Stimulated activated CD4-positive, alpha-beta T cell treated with anti-CD3 and anti-CD28 coated beads, Interleukin-4, amount 100 ng/mL, for 24 hours (primary cell): ENCODE results near the gene STK33.
"Not testable (repeated sequence)": the region's sequence is repeated elsewhere in the genome, so short reads cannot be mapped to it uniquely, and the experiment has no call there.

Experiments
- DNase-seq: peaks from one replicate; pipeline ENCODE4 v3.0.0-alpha.2; 2020

Gene STK33

GRCh38 chr11:8533332-8533731 lies 60.7 kb downstream of the STK33 start:
- DNase-seq: no peak

GRCh38 chr11:8532475-8532874 lies 61.6 kb downstream of the STK33 start:
- no peak for DNase-seq

GRCh38 chr11:8531982-8532381 lies 62.0 kb downstream of the STK33 start:
- DNase-seq: no peak

GRCh38 chr11:8531312-8531711 lies 62.7 kb downstream of the STK33 start:
- DNase-seq: no peak

- DNase-seq: no peak
These were observed 66.1 kb downstream of the STK33 start for GRCh38 chr11:8527939-8528338.

GRCh38 chr11:8523396-8523795 lies 70.6 kb downstream of the STK33 start:
- no peak for DNase-seq

- no peak for DNase-seq
These were observed 81.5 kb downstream of the STK33 start for GRCh38 chr11:8512547-8512946.

GRCh38 chr11:8503910-8504364 lies 90.1 kb downstream of the STK33 start:
- no peak for DNase-seq

- DNase-seq: no peak
These were observed 92.2 kb downstream of the STK33 start for GRCh38 chr11:8501836-8502235.

GRCh38 chr11:8488395-8488794 lies 105.6 kb downstream of the STK33 start:
- DNase-seq: no peak

GRCh38 chr11:8487261-8487660 lies 106.8 kb downstream of the STK33 start:
- DNase-seq: no peak

GRCh38 chr11:8484251-8484650 lies 109.8 kb downstream of the STK33 start:
- no peak for DNase-seq

GRCh38 chr11:8480858-8481257 lies 113.2 kb downstream of the STK33 start:
- DNase-seq: no peak

GRCh38 chr11:8477680-8478079 lies 116.3 kb downstream of the STK33 start:
- no peak for DNase-seq

- no peak for DNase-seq
These were observed 116.9 kb downstream of the STK33 start for GRCh38 chr11:8477151-8477550.

- DNase-seq: not testable (repeated sequence)
These were observed 126.2 kb downstream of the STK33 start for GRCh38 chr11:8467806-8468205.

- not testable (repeated sequence) for DNase-seq
These were observed 126.7 kb downstream of the STK33 start for GRCh38 chr11:8467356-8467755.

GRCh38 chr11:8466884-8467283 lies 127.1 kb downstream of the STK33 start:
- DNase-seq: not testable (repeated sequence)

- no peak for DNase-seq
These were observed 134.2 kb downstream of the STK33 start for GRCh38 chr11:8459711-8460399.

GRCh38 chr11:8442301-8442700 lies 151.7 kb downstream of the STK33 start:
- no peak for DNase-seq

- no peak for DNase-seq
These were observed 153.4 kb downstream of the STK33 start for GRCh38 chr11:8440649-8441048.

- DNase-seq: no peak
These were observed 164.5 kb downstream of the STK33 start for GRCh38 chr11:8429483-8429882.

- DNase-seq: no peak
These were observed 168.0 kb downstream of the STK33 start for GRCh38 chr11:8426076-8426475.

GRCh38 chr11:8415195-8415594 lies 178.8 kb downstream of the STK33 start:
- no peak for DNase-seq
